Measurements from ENCODE around the gene SNX8. TPM values are rescaled to one million over a fixed set of nuclear protein-coding genes. Genes with fewer than 3 reads are reported as not detected.
A peak's percentile ranks its signal among the peaks of the same experiment; 100 is the strongest.

Gene SNX8
- total and polyA plus RNA-seq, 9 of the 15 experiments (the other 6 are each of a cell fraction or from before 2014, with no cell fraction given) = 2.7 to 51.6 (median 16.9) TPM

GRCh38 chr7:2313450-2314208, 612 bp downstream of the SNX8 start (continued):
- 0 out of 4 replicates have a peak, but pooled peaks of 1 of the 2 experiments have one; percentile 28 for TF ChIP-seq ARNT (IDR thresholded peaks at IDR 0.05)
- TF ChIP-seq WHSC1 (IDR thresholded peaks at IDR 0.05; ENCODE audit: low read length) = no peak
- TF ChIP-seq HSF4 (CRISPR knock-in tag; IDR thresholded peaks at IDR 0.05; ENCODE audit: borderline replicate concordance) = no peak
- TF ChIP-seq POLR3A (IDR thresholded peaks at IDR 0.05; ENCODE audit: borderline replicate concordance, extremely low read depth, insufficient read depth, insufficient read length) = no peak
- TF ChIP-seq, protein P1, sequence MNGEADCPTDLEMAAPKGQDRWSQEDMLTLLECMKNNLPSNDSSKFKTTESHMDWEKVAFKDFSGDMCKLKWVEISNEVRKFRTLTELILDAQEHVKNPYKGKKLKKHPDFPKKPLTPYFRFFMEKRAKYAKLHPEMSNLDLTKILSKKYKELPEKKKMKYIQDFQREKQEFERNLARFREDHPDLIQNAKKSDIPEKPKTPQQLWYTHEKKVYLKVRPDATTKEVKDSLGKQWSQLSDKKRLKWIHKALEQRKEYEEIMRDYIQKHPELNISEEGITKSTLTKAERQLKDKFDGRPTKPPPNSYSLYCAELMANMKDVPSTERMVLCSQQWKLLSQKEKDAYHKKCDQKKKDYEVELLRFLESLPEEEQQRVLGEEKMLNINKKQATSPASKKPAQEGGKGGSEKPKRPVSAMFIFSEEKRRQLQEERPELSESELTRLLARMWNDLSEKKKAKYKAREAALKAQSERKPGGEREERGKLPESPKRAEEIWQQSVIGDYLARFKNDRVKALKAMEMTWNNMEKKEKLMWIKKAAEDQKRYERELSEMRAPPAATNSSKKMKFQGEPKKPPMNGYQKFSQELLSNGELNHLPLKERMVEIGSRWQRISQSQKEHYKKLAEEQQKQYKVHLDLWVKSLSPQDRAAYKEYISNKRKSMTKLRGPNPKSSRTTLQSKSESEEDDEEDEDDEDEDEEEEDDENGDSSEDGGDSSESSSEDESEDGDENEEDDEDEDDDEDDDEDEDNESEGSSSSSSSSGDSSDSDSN (IDR thresholded peaks at IDR 0.05; ENCODE audit: borderline replicate concordance in 1 of 2, low read depth in 2 of 2, low read length in 2 of 2) = 0 out of 4 replicates have a peak, but pooled peaks of 1 of the 2 experiments have one; percentile 7
- no peak for TF ChIP-seq ZNF277 (CRISPR knock-in tag; IDR thresholded peaks at IDR 0.05; ENCODE audit: borderline replicate concordance)
- peak; percentile 75 to 91 for TF ChIP-seq KDM1A (IDR thresholded peaks at IDR 0.05)
- no peak for TF ChIP-seq U2AF1 (optimal IDR thresholded peaks at IDR 0.05; ENCODE audit: low read depth, low read length)
- TF ChIP-seq, protein P2, sequence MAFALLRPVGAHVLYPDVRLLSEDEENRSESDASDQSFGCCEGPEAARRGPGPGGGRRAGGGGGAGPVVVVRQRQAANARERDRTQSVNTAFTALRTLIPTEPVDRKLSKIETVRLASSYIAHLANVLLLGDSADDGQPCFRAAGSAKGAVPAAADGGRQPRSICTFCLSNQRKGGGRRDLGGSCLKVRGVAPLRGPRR (CRISPR knock-in tag; IDR thresholded peaks at IDR 0.05) = no peak
- no peak for TF ChIP-seq NFIX (CRISPR knock-in tag; IDR thresholded peaks at IDR 0.05; ENCODE audit: low read depth)
- TF ChIP-seq ETV5 (CRISPR knock-in tag; IDR thresholded peaks at IDR 0.05; ENCODE audit: low read depth) = no peak
- TF ChIP-seq HDAC2 (IDR thresholded peaks at IDR 0.05) = peak; percentile 76; the same call in 1 of the 2 replicates
- no peak for TF ChIP-seq ZNF431 (CRISPR knock-in tag; IDR thresholded peaks at IDR 0.05)
- no peak for TF ChIP-seq POU5F1 (IDR thresholded peaks at IDR 0.05; ENCODE audit: borderline replicate concordance, low read depth, low read length, partially characterized antibody)
- TF ChIP-seq DACH1 (IDR thresholded peaks at IDR 0.05; ENCODE audit: partially characterized antibody) = no peak
- TF ChIP-seq ZNF584 (CRISPR knock-in tag; IDR thresholded peaks at IDR 0.05; ENCODE audit: low read depth) = no peak
- TF ChIP-seq KDM5B (IDR thresholded peaks at IDR 0.05; ENCODE audit: insufficient replicate concordance, low read depth, low read length) = no peak
- TF ChIP-seq NR1H2 (CRISPR knock-in tag; IDR thresholded peaks at IDR 0.05) = no peak
- TF ChIP-seq SMARCB1 (IDR thresholded peaks at IDR 0.05; ENCODE audit: insufficient read length, low read depth) = no peak
- TF ChIP-seq, protein P3, sequence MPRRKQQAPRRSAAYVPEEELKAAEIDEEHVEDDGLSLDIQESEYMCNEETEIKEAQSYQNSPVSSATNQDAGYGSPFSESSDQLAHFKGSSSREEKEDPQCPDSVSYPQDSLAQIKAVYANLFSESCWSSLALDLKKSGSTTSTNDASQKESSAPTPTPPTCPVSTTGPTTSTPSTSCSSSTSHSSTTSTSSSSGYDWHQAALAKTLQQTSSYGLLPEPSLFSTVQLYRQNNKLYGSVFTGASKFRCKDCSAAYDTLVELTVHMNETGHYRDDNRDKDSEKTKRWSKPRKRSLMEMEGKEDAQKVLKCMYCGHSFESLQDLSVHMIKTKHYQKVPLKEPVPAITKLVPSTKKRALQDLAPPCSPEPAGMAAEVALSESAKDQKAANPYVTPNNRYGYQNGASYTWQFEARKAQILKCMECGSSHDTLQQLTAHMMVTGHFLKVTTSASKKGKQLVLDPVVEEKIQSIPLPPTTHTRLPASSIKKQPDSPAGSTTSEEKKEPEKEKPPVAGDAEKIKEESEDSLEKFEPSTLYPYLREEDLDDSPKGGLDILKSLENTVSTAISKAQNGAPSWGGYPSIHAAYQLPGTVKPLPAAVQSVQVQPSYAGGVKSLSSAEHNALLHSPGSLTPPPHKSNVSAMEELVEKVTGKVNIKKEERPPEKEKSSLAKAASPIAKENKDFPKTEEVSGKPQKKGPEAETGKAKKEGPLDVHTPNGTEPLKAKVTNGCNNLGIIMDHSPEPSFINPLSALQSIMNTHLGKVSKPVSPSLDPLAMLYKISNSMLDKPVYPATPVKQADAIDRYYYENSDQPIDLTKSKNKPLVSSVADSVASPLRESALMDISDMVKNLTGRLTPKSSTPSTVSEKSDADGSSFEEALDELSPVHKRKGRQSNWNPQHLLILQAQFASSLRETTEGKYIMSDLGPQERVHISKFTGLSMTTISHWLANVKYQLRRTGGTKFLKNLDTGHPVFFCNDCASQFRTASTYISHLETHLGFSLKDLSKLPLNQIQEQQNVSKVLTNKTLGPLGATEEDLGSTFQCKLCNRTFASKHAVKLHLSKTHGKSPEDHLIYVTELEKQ (CRISPR knock-in tag; IDR thresholded peaks at IDR 0.05) = no peak

All from K562 (cell line).